K562 (cell line): ENCODE data around the gene CLCA2. TPM values are rescaled to one million over a fixed set of nuclear protein-coding genes. Genes with fewer than 3 reads are reported as not detected.
A peak's percentile ranks its signal among the peaks of the same experiment; 100 is the strongest.

ENCODE experiments used
- ATF2 ChIP-seq: sonication (generic); formaldehyde crosslinking; IDR thresholded peaks from 2 replicates; pipeline ENCODE4 v1.8.1; 2022; ENCODE audit warnings: missing genetic modification reagents
- CAMTA2 ChIP-seq: fragments of 250-450 bp; sonication (Bioruptor Pico); conservative IDR thresholded peaks from 2 replicates; pipeline ENCODE4 v1.5.1; 2022
- ELF1 ChIP-seq: fragments of 200-800 bp; sonication (Bioruptor generic); IDR thresholded peaks from 2 replicates; pipeline ENCODE4 v1.6.1; 2016; ENCODE audit warnings: missing genetic modification characterization, missing compliant biosample characterization
- ELF2 ChIP-seq: fragments of 250-450 bp; sonication (Bioruptor Pico); IDR thresholded peaks from 2 replicates; pipeline ENCODE4 v1.5.0; 2021; ENCODE audit warnings: mild to moderate bottlenecking
- EZH2 ChIP-seq: IDR thresholded peaks from 2 replicates; pipeline ENCODE4 v1.6.1; 2012; ENCODE audit warnings: low read depth, mild to moderate bottlenecking, inconsistent platforms, low read length, borderline replicate concordance
- GABPB2 ChIP-seq: fragments of 250-450 bp; sonication (Bioruptor Pico); conservative IDR thresholded peaks from 2 replicates; pipeline ENCODE4 v1.5.1; 2021; ENCODE audit warnings: mild to moderate bottlenecking
- GATAD2A ChIP-seq: fragments of 450-650 bp; IDR thresholded peaks from 2 replicates; pipeline ENCODE4 v1.6.1; 2017
- HDAC2 ChIP-seq: fragments of 450-650 bp; IDR thresholded peaks from 2 replicates; pipeline ENCODE4 v1.6.1; 2016; ENCODE audit warnings: mild to moderate bottlenecking
- HNRNPLL ChIP-seq: fragments of 200-400 bp; formaldehyde crosslinking; IDR thresholded peaks from 2 replicates; pipeline ENCODE4 v1.6.1; 2017; ENCODE audit warnings: low read length, low read depth, mild to moderate bottlenecking; ENCODE audit not compliant: poor library complexity, severe bottlenecking
- KDM4B ChIP-seq, 2 experiments: fragments of 450-650 bp in 1 of 2; sonication (generic) in 1 of 2; IDR thresholded peaks; 2 replicates each; pipeline ENCODE4 v1.6.1; 2016 to 2017; ENCODE audit warnings: borderline replicate concordance in 2 of 2, antibody characterized with exemption in 1 of 2, low read depth in 1 of 2, mild to moderate bottlenecking in 1 of 2
- POLR2AphosphoS2 ChIP-seq: IDR thresholded peaks from 2 replicates; pipeline ENCODE4 v1.6.1; 2012; ENCODE audit warnings: low read length, improper control_type of control experiment
- PTTG1 ChIP-seq: fragments of 450-650 bp; IDR thresholded peaks from 2 replicates; pipeline ENCODE4 v1.6.1; 2016; ENCODE audit warnings: low read depth, mild to moderate bottlenecking, missing genetic modification characterization, missing compliant biosample characterization
- PYGO2 ChIP-seq: fragments of 450-650 bp; IDR thresholded peaks from 2 replicates; pipeline ENCODE4 v1.6.1; 2016; ENCODE audit warnings: mild to moderate bottlenecking, missing genetic modification characterization, moderate library complexity, missing compliant biosample characterization
- RCOR1 ChIP-seq, 2 experiments: IDR thresholded peaks; 2 replicates each; pipeline ENCODE4 v1.6.1; 2012; ENCODE audit warnings: low read depth in 2 of 2, low read length in 2 of 2, borderline replicate concordance in 1 of 2, improper control_type of control experiment in 1 of 2
- TEAD2 ChIP-seq: fragments of 450-650 bp; IDR thresholded peaks from 2 replicates; pipeline ENCODE4 v1.6.1; 2016; ENCODE audit warnings: missing genetic modification characterization, control low read depth, missing compliant biosample characterization
- ZBTB17 ChIP-seq: fragments of 450-650 bp; formaldehyde crosslinking; IDR thresholded peaks from 2 replicates; pipeline ENCODE4 v1.4.0; 2020; ENCODE audit warnings: mild to moderate bottlenecking
- ZNF24 ChIP-seq: fragments of 450-650 bp; IDR thresholded peaks from 2 replicates; pipeline ENCODE4 v1.6.1; 2016
- ZNF263 ChIP-seq: sonication (generic); formaldehyde crosslinking; IDR thresholded peaks from 2 replicates; pipeline ENCODE4 v1.8.0; 2022; ENCODE audit warnings: mild to moderate bottlenecking, missing genetic modification reagents, borderline replicate concordance
- ZNF41 ChIP-seq: fragments of 250-450 bp; sonication (Bioruptor Pico); conservative IDR thresholded peaks from 2 replicates; pipeline ENCODE4 v1.4.0; 2020; ENCODE audit warnings: mild to moderate bottlenecking
- ZNF445 ChIP-seq: fragments of 250-450 bp; sonication (Bioruptor Pico); IDR thresholded peaks from 2 replicates; pipeline ENCODE4 v1.4.0; 2020; ENCODE audit warnings: low read depth, mild to moderate bottlenecking, moderate library complexity
- ZNF586 ChIP-seq: fragments of 450-650 bp; formaldehyde crosslinking; conservative IDR thresholded peaks from 2 replicates; pipeline ENCODE4 v1.4.0; 2020; ENCODE audit warnings: mild to moderate bottlenecking, moderate library complexity
- ZNF609 ChIP-seq: sonication (generic); formaldehyde crosslinking; IDR thresholded peaks from 2 replicates; pipeline ENCODE4 v1.8.1; 2023; ENCODE audit warnings: missing genetic modification reagents, mild to moderate bottlenecking, borderline replicate concordance
- ZNF644 ChIP-seq: fragments of 200-800 bp; sonication (Bioruptor generic); IDR thresholded peaks from 2 replicates; pipeline ENCODE4 v1.6.1; 2016; ENCODE audit warnings: low read depth, missing genetic modification characterization, missing compliant biosample characterization
- ZNF696 ChIP-seq: fragments of 250-450 bp; sonication (Bioruptor Pico); conservative IDR thresholded peaks from 2 replicates; pipeline ENCODE4 v1.4.0; 2020; ENCODE audit warnings: mild to moderate bottlenecking, moderate library complexity
- polyA plus RNA-seq, 8 experiments: library from polyadenylated mRNA; depleted of rRNA in 4 of 8; stranded (reverse) in 5 of 8; unstranded in 3 of 8; fragments of >200 nt; fragmentation: Nextera tagmentation in 2 of 8; fragmentation: Illumina TruSeq in 1 of 8; extraction: Ambion mirVana in 2 of 8; extraction: Trizol in 1 of 8; gene quantifications; 2 replicates each; pipeline versions ENCODE4 v1.2.1 to v1.2.3, GENCODE V29; 2011 to 2014; ENCODE audit warnings: inconsistent platforms in 1 of 8, missing spikeins in 1 of 8
- total RNA-seq, 7 experiments: library from RNA; depleted of rRNA in 6 of 7; stranded (reverse); fragments of >200 nt in 6 of 7; fragmentation: Illumina TruSeq in 2 of 7; extraction: Trizol in 2 of 7; gene quantifications; 2 replicates each; pipeline versions ENCODE4 v1.2.1 to v1.2.3, GENCODE V29; 2011 to 2021; ENCODE audit warnings: low replicate concordance in 1 of 7

CLCA2 gene
- total and polyA plus RNA-seq, 9 of the 15 experiments (the other 6 are each of a cell fraction or from before 2014, with no cell fraction given) = 0.03 TPM; not detected in 8

DNA sequence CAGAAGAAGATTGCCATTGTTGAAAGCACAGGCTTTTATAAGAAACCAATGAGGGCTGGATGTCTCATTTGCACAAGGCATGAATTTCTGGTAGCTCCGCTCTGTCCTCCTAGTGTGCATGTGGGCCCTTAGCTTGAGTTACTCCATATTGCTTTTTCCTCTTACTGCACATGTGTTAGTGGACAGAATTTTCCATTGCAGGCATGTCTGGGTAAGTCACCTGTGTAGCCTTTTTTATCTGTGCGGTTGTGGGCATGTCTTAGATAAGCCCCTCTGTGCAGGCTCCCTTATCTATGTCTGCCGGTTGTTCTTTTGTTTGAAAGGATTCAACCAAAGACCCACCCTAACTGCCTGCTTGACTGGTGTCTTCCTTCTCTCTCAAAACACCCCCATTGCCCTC is 37.5 kb downstream of the CLCA2 start (continued):
- TF ChIP-seq ZNF644 (tag) (peak; percentile 99), CAMTA2 (no peak), ZBTB17 (CRISPR knock-in tag) (peak; percentile 97), ELF1 (tag) (no peak; the same call in 1 of the 2 replicates), ZNF263 (no peak), ZNF41 (CRISPR knock-in tag) (peak; percentile 97), HDAC2 (peak; percentile 47; the same call in 1 of the 2 replicates), ZNF696 (CRISPR knock-in tag) (peak; percentile 89), EZH2 (no peak), ATF2 (CRISPR knock-in tag) (no peak), ZNF586 (peak; percentile 97), PYGO2 (tag) (peak; percentile 80), KDM4B (IDR thresholded peaks at IDR 0.05; ENCODE audit: borderline replicate concordance in 2 of 2, low read depth in 1 of 2) (no peak), ELF2 (CRISPR knock-in tag) (peak; percentile 65; the same call in 1 of the 2 replicates), GABPB2 (CRISPR knock-in tag) (peak; percentile 86; the same call in 1 of the 2 replicates), GATAD2A (peak; percentile 94), RCOR1 (IDR thresholded peaks at IDR 0.05; ENCODE audit: borderline replicate concordance in 1 of 2, low read depth in 2 of 2, low read length in 2 of 2) (peak; percentile 70 to 88; a peak in 3 of 4 replicates), HNRNPLL (no peak), ZNF24 (peak; percentile 51; the same call in 1 of the 2 replicates), ZNF445 (CRISPR knock-in tag) (peak; percentile 91), TEAD2 (peak; percentile 93), ZNF609 (no peak), PTTG1 (tag) (peak; percentile 96), POLR2AphosphoS2 (no peak)
